HEK293 (cell line): Measurements from ENCODE around the gene TBC1D17.

Experiments used
- CTCF ChIA-PET: fragments of 350-600 bp; formaldehyde crosslinking; extraction: SDS; loops from one replicate; lab custom pipeline; 2021; ENCODE audit warnings: antibody characterized with exemption; lab: Yijun Ruan, JAX
- POLR2A ChIA-PET: fragments of 300-600 bp; formaldehyde crosslinking; extraction: SDS; loops from one replicate; lab custom pipeline; 2020; ENCODE audit warnings: antibody characterized with exemption, inconsistent platforms; lab: Yijun Ruan, JAX
- H3K27ac ChIP-seq: fragments of 200-500 bp; sonication (Bioruptor generic); 2 replicates; pipeline ENCODE4 v1.5.1; 2014; ENCODE audit warnings: low read depth, low read length, control low read depth, inconsistent platforms; ENCODE audit errors: extremely low read depth
- H3K36me3 ChIP-seq, 2 experiments: fragments of 200-500 bp in 1 of 2; sonication (Bioruptor generic) in 1 of 2; 1 replicate in 1 of 2; 2 replicates in 1 of 2; pipeline ENCODE4 v1.5.1; 2014 to 2017; ENCODE audit warnings: inconsistent platforms in 2 of 2, low read length in 2 of 2; ENCODE audit not compliant: control insufficient read depth in 2 of 2, insufficient read depth in 1 of 2
- H3K4me1 ChIP-seq: fragments of 200-500 bp; sonication (Bioruptor generic); 2 replicates; pipeline ENCODE4 v1.5.1; 2014; ENCODE audit warnings: mild to moderate bottlenecking, low read length, inconsistent platforms; ENCODE audit not compliant: control insufficient read depth, insufficient read depth
- H3K4me3 ChIP-seq: 2 replicates; pipeline ENCODE4 v1.5.1; 2011; ENCODE audit warnings: low read depth, mild to moderate bottlenecking, control low read depth, low read length, moderate library complexity
- H3K9me3 ChIP-seq: fragments of 200-500 bp; sonication (Bioruptor generic); 2 replicates; pipeline ENCODE4 v1.5.1; 2014; ENCODE audit warnings: low read depth, low read length, inconsistent platforms; ENCODE audit not compliant: control insufficient read depth, insufficient read depth
- EGR2 ChIP-seq: fragments of 450-650 bp; formaldehyde crosslinking; IDR thresholded peaks from 2 replicates; pipeline ENCODE4 v1.5.1; 2016; ENCODE audit warnings: low read depth, missing biosample characterization, missing genetic modification characterization
- HOXD13 ChIP-seq: sonication (generic); formaldehyde crosslinking; IDR thresholded peaks from 2 replicates; pipeline ENCODE4 v1.8.0; 2022; ENCODE audit warnings: missing genetic modification reagents, borderline replicate concordance
- KLF10 ChIP-seq: fragments of 450-650 bp; IDR thresholded peaks from 2 replicates; pipeline ENCODE4 v1.5.1; 2018; ENCODE audit warnings: missing biosample characterization, mild to moderate bottlenecking, missing genetic modification characterization
- MEIS1 ChIP-seq: sonication (generic); formaldehyde crosslinking; IDR thresholded peaks from 2 replicates; pipeline ENCODE4 v1.8.1; 2022; ENCODE audit warnings: missing genetic modification reagents, mild to moderate bottlenecking, borderline replicate concordance
- MZF1 ChIP-seq: fragments of 450-650 bp; formaldehyde crosslinking; IDR thresholded peaks from 2 replicates; pipeline ENCODE4 v1.5.1; 2017; ENCODE audit warnings: missing biosample characterization, missing genetic modification characterization, borderline replicate concordance
- PATZ1 ChIP-seq: fragments of 450-650 bp; formaldehyde crosslinking; IDR thresholded peaks from 2 replicates; pipeline ENCODE4 v1.5.1; 2016; ENCODE audit warnings: missing biosample characterization, missing genetic modification characterization
- SCRT2 ChIP-seq: fragments of 450-650 bp; formaldehyde crosslinking; IDR thresholded peaks from 2 replicates; pipeline ENCODE4 v1.5.1; 2016; ENCODE audit warnings: missing biosample characterization, missing genetic modification characterization
- SP2 ChIP-seq: fragments of 450-650 bp; formaldehyde crosslinking; IDR thresholded peaks from 2 replicates; pipeline ENCODE4 v1.5.1; 2016; ENCODE audit warnings: missing biosample characterization, missing genetic modification characterization
- ZBTB10 ChIP-seq: fragments of 450-650 bp; formaldehyde crosslinking; IDR thresholded peaks from 2 replicates; pipeline ENCODE4 v1.5.1; 2016; ENCODE audit warnings: missing biosample characterization, missing genetic modification characterization
- ZNF214 ChIP-seq: fragments of 450-650 bp; formaldehyde crosslinking; IDR thresholded peaks from 2 replicates; pipeline ENCODE4 v1.5.1; 2017; ENCODE audit warnings: missing biosample characterization, mild to moderate bottlenecking, missing genetic modification characterization, borderline replicate concordance
- ZNF324 ChIP-seq: fragments of 450-650 bp; formaldehyde crosslinking; IDR thresholded peaks from 2 replicates; pipeline ENCODE4 v1.5.1; 2016; ENCODE audit warnings: missing biosample characterization, missing genetic modification characterization
- ZNF48 ChIP-seq: fragments of 450-650 bp; formaldehyde crosslinking; IDR thresholded peaks from 2 replicates; pipeline ENCODE4 v1.5.1; 2016; ENCODE audit warnings: missing biosample characterization, missing genetic modification characterization
- ZNF501 ChIP-seq: fragments of 450-650 bp; formaldehyde crosslinking; IDR thresholded peaks from 2 replicates; pipeline ENCODE4 v1.5.1; 2016; ENCODE audit warnings: missing biosample characterization, missing genetic modification characterization
- ZNF514 ChIP-seq: fragments of 450-650 bp; formaldehyde crosslinking; IDR thresholded peaks from 2 replicates; pipeline ENCODE4 v1.5.1; 2016; ENCODE audit warnings: missing biosample characterization, missing genetic modification characterization
- ZNF555 ChIP-seq: fragments of 450-650 bp; formaldehyde crosslinking; conservative IDR thresholded peaks from 2 replicates; pipeline ENCODE4 v1.5.1; 2017; ENCODE audit warnings: missing biosample characterization, mild to moderate bottlenecking, missing genetic modification characterization, inconsistent platforms
- ZNF580 ChIP-seq: fragments of 450-650 bp; formaldehyde crosslinking; IDR thresholded peaks from 2 replicates; pipeline ENCODE4 v1.5.1; 2016; ENCODE audit warnings: missing biosample characterization, missing genetic modification characterization
- ZNF629 ChIP-seq: fragments of 450-650 bp; formaldehyde crosslinking; IDR thresholded peaks from 2 replicates; pipeline ENCODE4 v1.5.1; 2017; ENCODE audit warnings: missing biosample characterization, missing genetic modification characterization
- ZNF654 ChIP-seq: fragments of 450-650 bp; formaldehyde crosslinking; IDR thresholded peaks from 2 replicates; pipeline ENCODE4 v1.5.1; 2016; ENCODE audit warnings: low read depth, missing biosample characterization, missing genetic modification characterization
- ZNF677 ChIP-seq: fragments of 450-650 bp; IDR thresholded peaks from 2 replicates; pipeline ENCODE4 v1.5.0; 2018; ENCODE audit warnings: missing biosample characterization, mild to moderate bottlenecking, missing genetic modification characterization, moderate library complexity
- ZNF830 ChIP-seq: fragments of 450-650 bp; IDR thresholded peaks from 2 replicates; pipeline ENCODE4 v1.5.0; 2018; ENCODE audit warnings: missing biosample characterization, missing genetic modification characterization, low read depth, mild to moderate bottlenecking, moderate library complexity
- ZNF843 ChIP-seq: fragments of 450-650 bp; formaldehyde crosslinking; IDR thresholded peaks from 2 replicates; pipeline ENCODE4 v1.5.1; 2016; ENCODE audit warnings: missing biosample characterization, missing genetic modification characterization
- ZSCAN18 ChIP-seq: fragments of 450-650 bp; formaldehyde crosslinking; IDR thresholded peaks from 2 replicates; pipeline ENCODE4 v1.5.1; 2016; ENCODE audit warnings: missing biosample characterization, missing genetic modification characterization
- ZSCAN23 ChIP-seq: fragments of 450-650 bp; formaldehyde crosslinking; IDR thresholded peaks from 2 replicates; pipeline ENCODE4 v1.5.1; 2016; ENCODE audit warnings: missing biosample characterization, missing genetic modification characterization
- TF ChIP-seq, protein P1 (sequence below): fragments of 450-650 bp; formaldehyde crosslinking; conservative IDR thresholded peaks from 2 replicates; pipeline ENCODE4 v1.5.1; 2016; ENCODE audit warnings: low read depth, missing biosample characterization, missing genetic modification characterization

The TBC1D17 gene

GRCh38 chr19:49927526-49928264, 50.2 kb downstream of the TBC1D17 start:
- no peak overlapping the region for H3K4me3 ChIP-seq

DNA sequence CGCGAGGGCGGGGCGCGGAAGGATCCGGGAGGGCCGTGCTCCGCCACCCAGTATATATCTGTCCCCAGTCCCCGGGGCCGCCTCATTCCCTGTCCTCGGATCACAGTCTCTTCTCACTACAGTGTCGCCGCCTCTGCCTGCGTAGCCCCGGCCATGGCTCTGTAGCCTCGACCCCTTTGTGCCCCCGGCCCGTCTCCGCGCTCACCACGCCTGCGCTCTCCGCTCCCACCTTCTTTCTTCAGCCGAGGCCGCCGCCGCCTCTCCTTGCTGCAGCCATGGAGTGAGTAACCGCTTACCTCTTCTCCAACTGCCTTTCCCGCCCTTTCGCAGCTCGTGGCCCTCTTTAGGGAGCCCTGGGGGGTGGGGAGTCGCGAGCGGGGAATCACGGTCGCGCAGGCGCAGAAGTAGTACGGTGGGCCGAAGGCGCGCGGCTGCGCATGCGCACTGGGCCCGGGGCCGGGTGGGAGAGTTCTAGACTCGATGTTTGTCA, 51.7 kb downstream of the TBC1D17 start, which contains the start of the genes ATF5 and NUP62:
TSS of gene ATF5 (plus strand) at position 85 of the 490 bp plus-strand sequence. CDS start 1,646 bp downstream, outside the sequence.
TSS of gene NUP62 (minus strand) at position 384 of the 490 bp plus-strand sequence. CDS start 19,697 bp downstream, outside the sequence.
- Histone ChIP-seq H3K36me3 (peaks cover 35 to 46% of the 10 kb centered on the region in 2 experiments), H3K4me1 (peaks cover 9% of the 10 kb centered on the region)
- TF ChIP-seq SP2 (tag by site-specific recombination) (peak; percentile 63), KLF10 (tag by site-specific recombination) (no peak; the same call in 1 of the 2 replicates), ZNF501 (peak; percentile 88; the same call in 1 of the 2 replicates), ZNF843 (peak; percentile 55), ZNF48 (tag by site-specific recombination) (no peak), ZNF514 (no peak), ZNF654 (tag by site-specific recombination) (no peak), ZSCAN23 (tag by site-specific recombination) (no peak), ZBTB10 (tag by site-specific recombination) (peak; percentile 94), ZNF677 (tag by site-specific recombination) (no peak), MZF1 (tag by site-specific recombination) (peak; percentile 68), MEIS1 (CRISPR knock-in tag) (no peak), ZNF629 (tag by site-specific recombination) (0 out of 2 replicates have a peak, but pooled peaks have one; percentile 8), ZSCAN18 (peak; percentile 84), ZNF580 (tag by site-specific recombination) (peak; percentile 34; the same call in 1 of the 2 replicates), ZNF214 (tag by site-specific recombination) (no peak), HOXD13 (peak; percentile 39; the same call in 1 of the 2 replicates), ZNF830 (tag by site-specific recombination) (no peak), PATZ1 (peak; percentile 85), ZNF555 (tag by site-specific recombination) (no peak), ZNF324 (tag by site-specific recombination) (peak; percentile 79; the same call in 1 of the 2 replicates)
- TF ChIP-seq, protein P1, sequence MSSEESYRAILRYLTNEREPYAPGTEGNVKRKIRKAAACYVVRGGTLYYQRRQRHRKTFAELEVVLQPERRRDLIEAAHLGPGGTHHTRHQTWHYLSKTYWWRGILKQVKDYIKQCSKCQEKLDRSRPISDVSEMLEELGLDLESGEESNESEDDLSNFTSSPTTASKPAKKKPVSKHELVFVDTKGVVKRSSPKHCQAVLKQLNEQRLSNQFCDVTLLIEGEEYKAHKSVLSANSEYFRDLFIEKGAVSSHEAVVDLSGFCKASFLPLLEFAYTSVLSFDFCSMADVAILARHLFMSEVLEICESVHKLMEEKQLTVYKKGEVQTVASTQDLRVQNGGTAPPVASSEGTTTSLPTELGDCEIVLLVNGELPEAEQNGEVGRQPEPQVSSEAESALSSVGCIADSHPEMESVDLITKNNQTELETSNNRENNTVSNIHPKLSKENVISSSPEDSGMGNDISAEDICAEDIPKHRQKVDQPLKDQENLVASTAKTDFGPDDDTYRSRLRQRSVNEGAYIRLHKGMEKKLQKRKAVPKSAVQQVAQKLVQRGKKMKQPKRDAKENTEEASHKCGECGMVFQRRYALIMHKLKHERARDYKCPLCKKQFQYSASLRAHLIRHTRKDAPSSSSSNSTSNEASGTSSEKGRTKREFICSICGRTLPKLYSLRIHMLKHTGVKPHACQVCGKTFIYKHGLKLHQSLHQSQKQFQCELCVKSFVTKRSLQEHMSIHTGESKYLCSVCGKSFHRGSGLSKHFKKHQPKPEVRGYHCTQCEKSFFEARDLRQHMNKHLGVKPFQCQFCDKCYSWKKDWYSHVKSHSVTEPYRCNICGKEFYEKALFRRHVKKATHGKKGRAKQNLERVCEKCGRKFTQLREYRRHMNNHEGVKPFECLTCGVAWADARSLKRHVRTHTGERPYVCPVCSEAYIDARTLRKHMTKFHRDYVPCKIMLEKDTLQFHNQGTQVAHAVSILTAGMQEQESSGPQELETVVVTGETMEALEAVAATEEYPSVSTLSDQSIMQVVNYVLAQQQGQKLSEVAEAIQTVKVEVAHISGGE (tag by site-specific recombination) = no peak

More at GRCh38 chr19:49927526-49928264, 50.2 kb downstream of the TBC1D17 start:
- Histone ChIP-seq H3K4me1 (peaks cover 9% of the 10 kb centered on the region), H3K27ac (peak overlapping the region; percentile 99), H3K9me3 (no peaks in the 10 kb centered on the region), H3K36me3 (peaks cover 29 to 57% of the 10 kb centered on the region in 2 experiments)
- CTCF ChIA-PET = interaction anchor here (0.6 to 3.6 kb wide), 3 partner anchors 11 to 100 kb away, joined by 4 to 29 read pairs (median 6); no protein-coding TSS in a partner anchor
- POLR2A ChIA-PET = interaction anchor here (0.7 to 3.2 kb wide), 7 partner anchors 9 to 1055 kb away, joined by 5 to 41 read pairs (median 15); partner anchors contain the start of genes AKT1S1, PPP1R15A, TBC1D17 and VRK3
- TF ChIP-seq EGR2 (tag by site-specific recombination) (no peak), SCRT2 (tag by site-specific recombination) (peak; percentile 74; the same call in 1 of the 2 replicates)

More for the DNA sequence above, 51.7 kb downstream of the TBC1D17 start, which contains the start of the genes ATF5 and NUP62:
- no peaks in the 10 kb centered on the region for H3K9me3 ChIP-seq
- H3K4me3 ChIP-seq = peak within 1 kb of the TSS; percentile 85
- H3K27ac ChIP-seq = peak within 1 kb of the TSS; percentile 99
- ChIA-PET CTCF (interaction anchor here (0.6 to 3.6 kb wide), 8 partner anchors 9 to 177 kb away, joined by 3 to 29 read pairs (median 4); no protein-coding TSS in a partner anchor), POLR2A (interaction anchor here (0.5 to 3.2 kb wide), 38 partner anchors 8 to 729 kb away, joined by 3 to 41 read pairs (median 6); partner anchors contain the start of genes AKT1S1, ALDH16A1, AP2A1 and FUZ)
